Measurements from ENCODE around the gene NOG.

DNA sequence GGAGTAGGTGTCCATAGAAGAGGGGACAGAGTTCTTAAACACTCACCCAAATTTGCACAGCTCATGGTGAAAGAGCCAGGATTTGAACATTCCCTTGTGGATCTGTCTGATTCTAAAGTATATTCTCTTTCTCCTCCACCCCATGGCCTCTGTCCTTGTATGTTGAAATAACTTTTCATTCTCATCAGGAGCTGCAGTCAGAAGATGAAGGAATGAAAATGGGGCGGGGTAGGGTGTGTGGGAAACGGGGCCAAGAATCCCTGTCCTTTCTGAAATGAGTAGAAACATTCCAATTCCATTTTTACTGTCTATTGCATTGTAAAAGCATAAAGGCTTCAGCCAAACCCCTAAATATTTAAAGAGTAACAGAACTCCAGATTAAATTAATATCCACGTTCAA, 42.8 kb downstream of the NOG start:
- TF ChIP-seq, protein P1, sequence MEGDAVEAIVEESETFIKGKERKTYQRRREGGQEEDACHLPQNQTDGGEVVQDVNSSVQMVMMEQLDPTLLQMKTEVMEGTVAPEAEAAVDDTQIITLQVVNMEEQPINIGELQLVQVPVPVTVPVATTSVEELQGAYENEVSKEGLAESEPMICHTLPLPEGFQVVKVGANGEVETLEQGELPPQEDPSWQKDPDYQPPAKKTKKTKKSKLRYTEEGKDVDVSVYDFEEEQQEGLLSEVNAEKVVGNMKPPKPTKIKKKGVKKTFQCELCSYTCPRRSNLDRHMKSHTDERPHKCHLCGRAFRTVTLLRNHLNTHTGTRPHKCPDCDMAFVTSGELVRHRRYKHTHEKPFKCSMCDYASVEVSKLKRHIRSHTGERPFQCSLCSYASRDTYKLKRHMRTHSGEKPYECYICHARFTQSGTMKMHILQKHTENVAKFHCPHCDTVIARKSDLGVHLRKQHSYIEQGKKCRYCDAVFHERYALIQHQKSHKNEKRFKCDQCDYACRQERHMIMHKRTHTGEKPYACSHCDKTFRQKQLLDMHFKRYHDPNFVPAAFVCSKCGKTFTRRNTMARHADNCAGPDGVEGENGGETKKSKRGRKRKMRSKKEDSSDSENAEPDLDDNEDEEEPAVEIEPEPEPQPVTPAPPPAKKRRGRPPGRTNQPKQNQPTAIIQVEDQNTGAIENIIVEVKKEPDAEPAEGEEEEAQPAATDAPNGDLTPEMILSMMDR (IDR thresholded peaks at IDR 0.05), result no peak
- TF ChIP-seq POLR2A (IDR thresholded peaks at IDR 0.05) (no peak), POLR2AphosphoS5 (IDR thresholded peaks at IDR 0.05) (no peak)

Data from breast epithelium (tissue), 3 donors.